HepG2 (cell line): ENCODE data around the gene SLC1A4. TPM values are rescaled to one million over a fixed set of nuclear protein-coding genes. Genes with fewer than 3 reads are reported as not detected.

Experiments used
- AKAP8 ChIP-seq: sonication (generic); formaldehyde crosslinking; IDR thresholded peaks from 2 replicates; pipeline ENCODE4 v1.5.1; 2020; ENCODE audit warnings: mild to moderate bottlenecking, missing genetic modification reagents
- ASH2L ChIP-seq: fragments of 300-600, 200-600 bp; sonication (generic); IDR thresholded peaks from 2 replicates; pipeline ENCODE4 v1.7.0; 2017; ENCODE audit warnings: low read depth, mild to moderate bottlenecking, moderate library complexity, mixed read lengths, low read length; ENCODE audit not compliant: insufficient read length
- ATM ChIP-seq: fragments of 450-650 bp; IDR thresholded peaks from 2 replicates; pipeline ENCODE4 v1.7.1; 2017; ENCODE audit warnings: mild to moderate bottlenecking, borderline replicate concordance
- BRCA1 ChIP-seq: sonication (generic); formaldehyde crosslinking; IDR thresholded peaks from 2 replicates; pipeline ENCODE4 v1.4.0; 2020; ENCODE audit warnings: missing genetic modification reagents
- BRD4 ChIP-seq: sonication (generic); formaldehyde crosslinking; IDR thresholded peaks from 2 replicates; pipeline ENCODE4 v1.4.0; 2020; ENCODE audit warnings: missing genetic modification reagents
- CAMTA2 ChIP-seq: sonication (generic); formaldehyde crosslinking; IDR thresholded peaks from 2 replicates; pipeline ENCODE4 v1.4.0; 2020; ENCODE audit warnings: mild to moderate bottlenecking, missing genetic modification reagents, borderline replicate concordance
- CC2D1A ChIP-seq: sonication (generic); formaldehyde crosslinking; IDR thresholded peaks from 2 replicates; pipeline ENCODE4 v1.8.1; 2023; ENCODE audit warnings: mild to moderate bottlenecking, missing genetic modification reagents
- FOXC1 ChIP-seq: sonication (generic); formaldehyde crosslinking; IDR thresholded peaks from 2 replicates; pipeline ENCODE4 v1.8.0; 2022; ENCODE audit warnings: mild to moderate bottlenecking, missing genetic modification reagents, borderline replicate concordance
- FOXP1 ChIP-seq, 2 experiments: fragments of 450-650 bp in 1 of 2; IDR thresholded peaks; 2 replicates each; pipeline ENCODE4 v1.6.1; 2017 to 2018; ENCODE audit warnings: antibody characterized with exemption in 1 of 2
- ISL2 ChIP-seq: sonication (generic); formaldehyde crosslinking; IDR thresholded peaks from 2 replicates; pipeline ENCODE4 v1.5.0; 2020; ENCODE audit warnings: missing genetic modification reagents
- MAF1 ChIP-seq: sonication (generic); formaldehyde crosslinking; IDR thresholded peaks from 2 replicates; pipeline ENCODE4 v1.5.0; 2020; ENCODE audit warnings: missing genetic modification reagents, borderline replicate concordance
- PRMT3 ChIP-seq: sonication (generic); formaldehyde crosslinking; IDR thresholded peaks from 2 replicates; pipeline ENCODE4 v1.8.1; 2022; ENCODE audit warnings: low read depth, mild to moderate bottlenecking, moderate library complexity, missing genetic modification reagents, borderline replicate concordance
- RARG ChIP-seq: sonication (generic); formaldehyde crosslinking; IDR thresholded peaks from 2 replicates; pipeline ENCODE4 v1.4.0; 2020; ENCODE audit warnings: low read depth, mild to moderate bottlenecking, missing genetic modification reagents
- SP5 ChIP-seq: IDR thresholded peaks from 2 replicates; pipeline ENCODE4 v1.6.1; 2016; ENCODE audit warnings: low read depth, borderline replicate concordance
- ZC3H13 ChIP-seq: sonication (generic); formaldehyde crosslinking; IDR thresholded peaks from 2 replicates; pipeline ENCODE4 v1.8.1; 2023; ENCODE audit warnings: mild to moderate bottlenecking, missing genetic modification reagents, moderate library complexity
- ZFP82 ChIP-seq: sonication (generic); formaldehyde crosslinking; IDR thresholded peaks from 2 replicates; pipeline ENCODE4 v1.5.1; 2020; ENCODE audit warnings: mild to moderate bottlenecking, missing genetic modification reagents, borderline replicate concordance
- ZNF337 ChIP-seq: sonication (generic); formaldehyde crosslinking; IDR thresholded peaks from 2 replicates; pipeline ENCODE4 v1.5.1; 2020; ENCODE audit warnings: missing genetic modification reagents, low read depth, mild to moderate bottlenecking, borderline replicate concordance
- ZNF343 ChIP-seq: sonication (generic); formaldehyde crosslinking; IDR thresholded peaks from 2 replicates; pipeline ENCODE4 v1.4.0; 2020; ENCODE audit warnings: mild to moderate bottlenecking, missing genetic modification reagents
- polyA plus RNA-seq, 8 experiments: library from polyadenylated mRNA; depleted of rRNA in 3 of 8; stranded (reverse) in 7 of 8; unstranded in 1 of 8; fragments of >200 nt; fragmentation: Illumina TruSeq in 4 of 8; extraction: Trizol in 4 of 8; gene quantifications; 2 replicates each; pipeline versions ENCODE4 v1.2.1 to v1.2.3, GENCODE V29; 2011 to 2016; ENCODE audit warnings: low read depth in 4 of 8, missing spikeins in 1 of 8, mixed read lengths in 1 of 8; ENCODE audit not compliant: insufficient read depth in 1 of 8
- total RNA-seq, 5 experiments: library from RNA; depleted of rRNA; stranded (reverse); fragments of >200 nt; fragmentation: Illumina TruSeq; extraction: Trizol; gene quantifications; 2 replicates each; pipeline ENCODE4 v1.2.3, GENCODE V29; 2016; ENCODE audit warnings: low read depth in 1 of 5
- TF ChIP-seq, protein P1 (sequence below): sonication (generic); formaldehyde crosslinking; IDR thresholded peaks from 2 replicates; pipeline ENCODE4 v1.8.0; 2022; ENCODE audit warnings: low read depth, missing genetic modification reagents
- TF ChIP-seq, protein P2 (sequence below): IDR thresholded peaks from 2 replicates; pipeline ENCODE4 v1.6.1; 2016; ENCODE audit warnings: missing compliant biosample characterization, missing genetic modification reagents, borderline replicate concordance
- TF ChIP-seq, protein P3 (sequence below): sonication (generic); formaldehyde crosslinking; IDR thresholded peaks from 2 replicates; pipeline ENCODE4 v1.5.0; 2020; ENCODE audit warnings: missing genetic modification reagents, mild to moderate bottlenecking, borderline replicate concordance
- TF ChIP-seq, protein P4 (sequence below): sonication (generic); formaldehyde crosslinking; IDR thresholded peaks from 2 replicates; pipeline ENCODE4 v1.5.0; 2020; ENCODE audit warnings: missing genetic modification reagents
- TF ChIP-seq, protein P5 (sequence below), 2 experiments: fragments of 450-650 bp in 1 of 2; sonication (generic) in 1 of 2; formaldehyde crosslinking; IDR thresholded peaks; 2 replicates each; pipeline versions ENCODE4 v1.5.0 to v1.8.0; 2020 to 2022; ENCODE audit warnings: mild to moderate bottlenecking in 1 of 2, missing genetic modification reagents in 1 of 2

Gene SLC1A4
- total and polyA plus RNA-seq, 2 of the 13 experiments (the other 11 are each of a cell fraction or from before 2014, with no cell fraction given): 21.0 to 39.6 TPM

DNA sequence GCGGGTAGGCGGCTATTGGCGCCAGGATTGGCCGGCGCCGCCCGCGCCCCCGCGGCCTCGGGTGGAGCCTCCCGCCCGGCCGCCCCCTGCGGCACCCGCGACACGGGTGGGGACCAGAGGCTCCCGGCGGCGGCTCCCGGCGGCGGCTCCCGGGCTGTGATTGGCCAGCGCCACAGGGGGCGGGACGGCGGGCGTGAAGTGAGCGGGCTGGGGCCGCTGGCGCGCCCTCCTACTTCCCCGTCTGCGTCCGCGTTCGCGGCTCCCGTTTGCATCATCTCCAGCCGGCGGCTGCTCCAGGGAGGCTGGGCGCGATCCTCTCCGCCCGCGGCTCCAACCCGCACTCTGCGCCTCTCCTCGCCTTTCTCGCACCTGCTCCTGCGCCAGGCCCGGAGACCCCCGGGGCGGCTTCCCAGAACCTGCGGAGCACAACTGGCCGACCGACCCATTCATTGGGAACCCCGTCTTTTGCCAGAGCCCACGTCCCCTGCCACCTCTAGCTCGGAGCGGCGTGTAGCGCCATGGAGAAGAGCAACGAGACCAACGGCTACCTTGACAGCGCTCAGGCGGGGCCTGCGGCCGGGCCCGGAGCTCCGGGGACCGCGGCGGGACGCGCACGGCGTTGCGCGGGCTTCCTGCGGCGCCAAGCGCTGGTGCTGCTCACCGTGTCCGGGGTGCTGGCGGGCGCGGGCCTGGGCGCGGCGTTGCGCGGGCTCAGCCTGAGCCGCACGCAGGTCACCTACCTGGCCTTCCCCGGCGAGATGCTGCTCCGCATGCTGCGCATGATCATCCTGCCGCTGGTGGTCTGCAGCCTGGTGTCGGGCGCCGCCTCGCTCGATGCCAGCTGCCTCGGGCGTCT, at the start of gene SLC1A4 (continued):
- TF ChIP-seq ASH2L: peak; percentile 94
- peak; percentile 67 for TF ChIP-seq CAMTA2
- no peak for TF ChIP-seq RARG (CRISPR knock-in tag)
- peak; percentile 66 for TF ChIP-seq SP5 (CRISPR knock-in tag)
- TF ChIP-seq, protein P1, sequence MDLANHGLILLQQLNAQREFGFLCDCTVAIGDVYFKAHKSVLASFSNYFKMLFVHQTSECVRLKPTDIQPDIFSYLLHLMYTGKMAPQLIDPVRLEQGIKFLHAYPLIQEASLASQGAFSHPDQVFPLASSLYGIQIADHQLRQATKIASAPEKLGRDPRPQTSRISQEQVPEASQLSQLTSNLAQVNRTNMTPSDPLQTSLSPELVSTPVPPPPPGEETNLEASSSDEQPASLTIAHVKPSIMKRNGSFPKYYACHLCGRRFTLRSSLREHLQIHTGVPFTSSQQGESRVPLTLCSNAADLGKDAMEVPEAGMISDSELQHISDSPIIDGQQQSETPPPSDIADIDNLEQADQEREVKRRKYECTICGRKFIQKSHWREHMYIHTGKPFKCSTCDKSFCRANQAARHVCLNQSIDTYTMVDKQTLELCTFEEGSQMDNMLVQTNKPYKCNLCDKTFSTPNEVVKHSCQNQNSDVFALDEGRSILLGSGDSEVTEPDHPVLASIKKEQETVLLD: peak; percentile 71; the same call in 1 of the 2 replicates
- TF ChIP-seq FOXP1 (IDR thresholded peaks at IDR 0.05): no peak
- TF ChIP-seq FOXP1 (CRISPR knock-in tag; IDR thresholded peaks at IDR 0.05): 0 out of 2 replicates have a peak, but pooled peaks have one; percentile 22
- TF ChIP-seq, protein P2, sequence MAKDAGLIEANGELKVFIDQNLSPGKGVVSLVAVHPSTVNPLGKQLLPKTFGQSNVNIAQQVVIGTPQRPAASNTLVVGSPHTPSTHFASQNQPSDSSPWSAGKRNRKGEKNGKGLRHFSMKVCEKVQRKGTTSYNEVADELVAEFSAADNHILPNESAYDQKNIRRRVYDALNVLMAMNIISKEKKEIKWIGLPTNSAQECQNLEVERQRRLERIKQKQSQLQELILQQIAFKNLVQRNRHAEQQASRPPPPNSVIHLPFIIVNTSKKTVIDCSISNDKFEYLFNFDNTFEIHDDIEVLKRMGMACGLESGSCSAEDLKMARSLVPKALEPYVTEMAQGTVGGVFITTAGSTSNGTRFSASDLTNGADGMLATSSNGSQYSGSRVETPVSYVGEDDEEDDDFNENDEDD (CRISPR knock-in tag): peak; percentile 56; the same call in 1 of the 2 replicates
- TF ChIP-seq ATM: no peak
- 0 out of 2 replicates have a peak, but pooled peaks have one; percentile 64 for TF ChIP-seq MAF1 (CRISPR knock-in tag)
- TF ChIP-seq PRMT3 (CRISPR knock-in tag): 0 out of 2 replicates have a peak, but pooled peaks have one; percentile 68
- 0 out of 2 replicates have a peak, but pooled peaks have one; percentile 61 for TF ChIP-seq ZNF343 (CRISPR knock-in tag)
- TF ChIP-seq, protein P3, sequence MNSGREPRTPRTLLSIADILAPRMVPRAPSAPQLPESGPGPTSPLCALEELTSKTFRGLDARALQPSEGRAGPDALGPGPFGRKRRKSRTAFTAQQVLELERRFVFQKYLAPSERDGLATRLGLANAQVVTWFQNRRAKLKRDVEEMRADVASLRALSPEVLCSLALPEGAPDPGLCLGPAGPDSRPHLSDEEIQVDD (CRISPR knock-in tag): peak; percentile 1; the same call in 1 of the 2 replicates
- peak; percentile 81; the same call in 1 of the 2 replicates for TF ChIP-seq AKAP8 (CRISPR knock-in tag)
- TF ChIP-seq ZC3H13 (CRISPR knock-in tag): peak; percentile 64; the same call in 1 of the 2 replicates
- peak; percentile 52; the same call in 1 of the 2 replicates for TF ChIP-seq FOXC1
- peak; percentile 86 for TF ChIP-seq BRCA1 (CRISPR knock-in tag)
- no peak for TF ChIP-seq BRD4 (CRISPR knock-in tag)
- TF ChIP-seq, protein P4, sequence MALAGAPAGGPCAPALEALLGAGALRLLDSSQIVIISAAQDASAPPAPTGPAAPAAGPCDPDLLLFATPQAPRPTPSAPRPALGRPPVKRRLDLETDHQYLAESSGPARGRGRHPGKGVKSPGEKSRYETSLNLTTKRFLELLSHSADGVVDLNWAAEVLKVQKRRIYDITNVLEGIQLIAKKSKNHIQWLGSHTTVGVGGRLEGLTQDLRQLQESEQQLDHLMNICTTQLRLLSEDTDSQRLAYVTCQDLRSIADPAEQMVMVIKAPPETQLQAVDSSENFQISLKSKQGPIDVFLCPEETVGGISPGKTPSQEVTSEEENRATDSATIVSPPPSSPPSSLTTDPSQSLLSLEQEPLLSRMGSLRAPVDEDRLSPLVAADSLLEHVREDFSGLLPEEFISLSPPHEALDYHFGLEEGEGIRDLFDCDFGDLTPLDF: no peak; the same call in 1 of the 2 replicates
- TF ChIP-seq ZFP82 (CRISPR knock-in tag): no peak
- TF ChIP-seq, protein P5, sequence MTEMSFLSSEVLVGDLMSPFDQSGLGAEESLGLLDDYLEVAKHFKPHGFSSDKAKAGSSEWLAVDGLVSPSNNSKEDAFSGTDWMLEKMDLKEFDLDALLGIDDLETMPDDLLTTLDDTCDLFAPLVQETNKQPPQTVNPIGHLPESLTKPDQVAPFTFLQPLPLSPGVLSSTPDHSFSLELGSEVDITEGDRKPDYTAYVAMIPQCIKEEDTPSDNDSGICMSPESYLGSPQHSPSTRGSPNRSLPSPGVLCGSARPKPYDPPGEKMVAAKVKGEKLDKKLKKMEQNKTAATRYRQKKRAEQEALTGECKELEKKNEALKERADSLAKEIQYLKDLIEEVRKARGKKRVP (CRISPR knock-in tag; IDR thresholded peaks at IDR 0.05): peak in 1 of 2 experiments; percentile 98; a peak in 2 of 4 replicates
- TF ChIP-seq ZNF337 (CRISPR knock-in tag): peak; percentile 65; the same call in 1 of the 2 replicates
- no peak for TF ChIP-seq CC2D1A
- peak; percentile 28; the same call in 1 of the 2 replicates for TF ChIP-seq ISL2
